OCI-LY7 (cell line): ENCODE measurements around the gene SRGAP1.

Experiments
- CTCF ChIP-seq: fragments of 200-600 bp; sonication (generic); conservative IDR thresholded peaks from 2 replicates; pipeline ENCODE4 v1.5.1; 2014; ENCODE audit warnings: mild to moderate bottlenecking, antibody characterized with exemption, low read length, moderate library complexity, mixed read lengths
- EZH2phosphoT487 ChIP-seq: fragments of 200-600 bp; sonication (generic); IDR thresholded peaks from 2 replicates; pipeline ENCODE4 v1.6.1; 2018; ENCODE audit warnings: low read depth, borderline replicate concordance, mild to moderate bottlenecking, mixed run types, antibody characterized with exemption, low read length, moderate library complexity, mixed read lengths

- TF ChIP-seq CTCF (no peak), EZH2phosphoT487 (no peak)
Observed at GRCh38 chr12:63848450-63848849, 4.0 kb downstream of the SRGAP1 start.
